Fibroblast of villous mesenchyme (primary cell): ENCODE measurements around the gene UBL3. TPM values are rescaled to one million over a fixed set of nuclear protein-coding genes. Genes with fewer than 3 reads are reported as not detected.

Experiments
- DNase-seq: peaks from one replicate; pipeline ENCODE4 v3.0.0-alpha.2; 2010; ENCODE audit warnings: low read depth
- H3K4me3 ChIP-seq: 2 replicates; pipeline ENCODE4 v1.5.1; 2011; ENCODE audit warnings: low read depth, mild to moderate bottlenecking, low read length
- total RNA-seq: library from RNA; depleted of rRNA; stranded (reverse); fragments of >200 nt; gene quantifications from 2 replicates; pipeline ENCODE4 v1.2.3, GENCODE V29; 2012
- TF ChIP-seq, protein P1 (sequence below): IDR thresholded peaks from 2 replicates; pipeline ENCODE4 v1.5.1; 2012; ENCODE audit warnings: low read depth, mild to moderate bottlenecking, low read length; ENCODE audit not compliant: insufficient read depth

Gene UBL3
- total RNA-seq, 1 donor = 44.9 TPM

DNA sequence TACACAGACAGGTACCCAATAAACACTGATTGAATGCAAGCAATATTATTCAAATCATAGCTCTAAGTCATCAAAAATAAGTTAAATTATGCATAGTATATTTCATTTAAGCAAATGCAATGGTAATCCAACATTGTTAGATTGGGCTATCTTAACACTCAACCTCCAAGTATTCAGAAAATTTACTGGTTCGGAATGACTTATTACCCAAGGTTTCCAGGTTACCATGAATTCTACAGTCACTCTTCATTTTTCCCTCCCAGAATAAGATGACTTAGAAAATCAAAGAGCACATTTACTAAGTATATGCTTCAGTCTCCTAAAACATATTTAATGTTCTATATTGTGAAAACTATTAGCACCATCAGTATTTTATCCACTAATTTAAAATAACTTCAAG lies 6.0 kb downstream of the UBL3 start:
- no peak for DNase-seq
- H3K4me3 ChIP-seq = no peak overlapping the region
- TF ChIP-seq, protein P1, sequence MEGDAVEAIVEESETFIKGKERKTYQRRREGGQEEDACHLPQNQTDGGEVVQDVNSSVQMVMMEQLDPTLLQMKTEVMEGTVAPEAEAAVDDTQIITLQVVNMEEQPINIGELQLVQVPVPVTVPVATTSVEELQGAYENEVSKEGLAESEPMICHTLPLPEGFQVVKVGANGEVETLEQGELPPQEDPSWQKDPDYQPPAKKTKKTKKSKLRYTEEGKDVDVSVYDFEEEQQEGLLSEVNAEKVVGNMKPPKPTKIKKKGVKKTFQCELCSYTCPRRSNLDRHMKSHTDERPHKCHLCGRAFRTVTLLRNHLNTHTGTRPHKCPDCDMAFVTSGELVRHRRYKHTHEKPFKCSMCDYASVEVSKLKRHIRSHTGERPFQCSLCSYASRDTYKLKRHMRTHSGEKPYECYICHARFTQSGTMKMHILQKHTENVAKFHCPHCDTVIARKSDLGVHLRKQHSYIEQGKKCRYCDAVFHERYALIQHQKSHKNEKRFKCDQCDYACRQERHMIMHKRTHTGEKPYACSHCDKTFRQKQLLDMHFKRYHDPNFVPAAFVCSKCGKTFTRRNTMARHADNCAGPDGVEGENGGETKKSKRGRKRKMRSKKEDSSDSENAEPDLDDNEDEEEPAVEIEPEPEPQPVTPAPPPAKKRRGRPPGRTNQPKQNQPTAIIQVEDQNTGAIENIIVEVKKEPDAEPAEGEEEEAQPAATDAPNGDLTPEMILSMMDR = no peak

DNA sequence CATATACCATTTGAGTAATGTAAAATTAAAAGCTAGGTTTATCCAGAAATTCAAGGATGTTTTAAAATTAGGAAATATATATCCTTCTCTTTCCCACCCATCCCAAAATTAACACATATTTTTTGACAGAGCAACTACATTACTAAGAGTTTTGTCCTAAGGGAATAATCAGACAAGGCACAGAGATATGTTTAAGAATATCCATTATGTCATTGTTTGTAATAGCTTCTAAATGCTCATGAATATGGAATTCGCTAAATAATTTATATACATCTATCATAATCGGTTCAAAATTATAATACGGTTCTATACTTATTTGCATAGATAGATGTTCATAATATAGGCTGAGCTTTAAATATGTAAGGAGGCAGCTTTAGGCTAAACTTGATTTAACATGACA lies 9.8 kb downstream of the UBL3 start:
- no peak for DNase-seq
- TF ChIP-seq, protein P1 = no peak
- no peak overlapping the region for H3K4me3 ChIP-seq

DNA sequence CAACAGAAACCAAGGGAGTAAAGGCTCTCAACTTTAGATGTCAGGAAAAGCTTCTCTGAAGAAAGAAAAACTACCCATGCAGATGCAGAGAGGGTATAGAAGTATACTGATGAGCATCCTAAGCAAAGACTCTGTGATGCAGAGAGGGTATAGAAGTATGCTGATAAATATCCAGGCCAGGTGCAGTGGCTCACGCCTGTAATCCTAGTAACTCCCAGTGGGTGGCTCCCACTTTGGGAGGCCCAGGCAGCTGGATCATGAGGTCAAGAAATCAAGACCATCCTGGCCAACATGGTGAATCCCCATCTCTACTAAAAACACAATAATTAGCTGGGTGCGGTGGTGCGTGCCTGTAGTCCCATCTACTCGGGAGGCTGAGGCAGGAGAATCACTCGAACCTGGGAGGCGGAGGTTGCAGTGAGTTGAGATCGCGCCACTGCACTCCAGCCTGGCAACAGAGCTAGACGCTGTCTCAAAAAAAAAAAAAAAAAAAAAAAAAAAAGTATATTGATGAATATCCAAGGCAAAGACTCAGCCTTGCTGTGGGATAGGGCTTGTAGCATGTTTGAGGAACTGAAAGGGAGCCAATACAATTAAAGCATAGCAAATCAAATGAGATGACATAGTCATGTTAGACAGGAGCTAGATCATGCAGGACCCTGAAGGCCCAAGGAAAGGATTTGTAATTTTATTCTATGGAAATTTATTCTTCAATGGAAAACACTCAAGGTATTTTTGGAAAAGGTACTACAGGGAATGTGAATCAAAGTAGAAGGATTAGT lies 14.9 kb downstream of the UBL3 start:
- TF ChIP-seq, protein P1 = no peak
- no peak for DNase-seq
- no peak overlapping the region for H3K4me3 ChIP-seq

DNA sequence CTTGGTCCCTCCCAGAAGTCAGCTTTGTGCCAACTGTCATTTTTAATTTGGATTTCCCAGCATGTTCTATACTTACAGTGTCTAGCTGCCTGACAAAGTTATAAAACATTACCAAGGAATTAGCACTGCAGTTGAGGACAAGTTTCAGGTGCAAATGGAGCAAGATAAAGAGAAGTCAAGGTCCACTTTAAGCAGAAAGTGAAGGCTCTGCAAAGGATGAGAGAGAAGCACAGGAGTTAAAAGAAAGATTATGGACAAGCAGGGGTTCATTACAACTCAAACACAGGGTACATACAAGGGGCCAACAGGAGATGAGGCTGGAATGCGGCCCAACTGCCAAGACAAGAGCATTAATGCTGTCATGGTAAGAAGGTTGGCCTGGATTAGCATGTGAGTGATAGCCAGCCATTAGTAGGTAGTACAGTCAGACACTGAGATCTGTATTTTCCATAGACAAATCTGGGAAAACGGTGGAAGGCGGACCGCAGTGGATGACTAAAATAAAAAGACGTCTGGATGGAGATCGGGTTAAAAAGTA lies 17.6 kb downstream of the UBL3 start:
- TF ChIP-seq, protein P1 = no peak
- no peak overlapping the region for H3K4me3 ChIP-seq
- DNase-seq = no peak

DNA sequence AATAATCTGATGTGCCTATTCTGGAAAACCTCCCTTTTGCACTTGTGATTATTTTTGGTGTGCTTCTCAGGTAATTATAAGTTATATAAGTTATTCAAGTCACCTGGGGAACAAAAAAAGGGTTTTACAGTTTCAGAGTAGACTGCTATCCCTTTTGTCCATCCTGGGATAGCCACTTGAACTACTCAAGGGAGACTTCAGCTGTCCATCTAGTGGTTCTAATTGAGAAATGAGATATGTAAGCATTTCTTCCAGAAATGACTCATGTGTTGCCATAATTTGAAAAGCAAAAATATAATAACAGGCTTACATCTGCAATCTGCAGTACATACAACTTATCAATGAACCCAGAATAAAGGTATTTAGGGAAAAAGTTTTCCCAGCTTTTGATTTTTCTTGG lies 20.4 kb downstream of the UBL3 start:
- DNase-seq = no peak
- H3K4me3 ChIP-seq = no peak overlapping the region
- TF ChIP-seq, protein P1 = no peak

DNA sequence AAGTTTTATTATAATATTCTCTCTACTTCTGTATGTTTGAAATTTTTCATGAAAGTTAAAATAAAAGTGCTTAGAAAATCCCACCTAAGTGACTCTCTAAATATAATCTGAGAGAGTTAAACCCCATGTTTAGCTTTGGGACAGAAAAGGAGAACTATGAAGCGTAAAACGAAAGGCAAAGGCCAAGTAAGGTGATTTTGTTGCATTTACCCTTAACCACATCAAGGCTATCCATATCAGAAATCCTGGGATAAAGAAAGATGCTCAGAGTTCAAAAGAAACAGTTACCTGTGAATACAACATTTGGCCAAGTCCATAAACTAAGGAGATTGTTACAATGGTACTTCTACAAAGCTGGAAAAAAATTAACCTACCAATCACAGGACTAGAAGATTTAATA lies 31.3 kb downstream of the UBL3 start:
- DNase-seq = no peak
- TF ChIP-seq, protein P1 = no peak
- no peak overlapping the region for H3K4me3 ChIP-seq
